ENCODE data around the gene INHBE. TPM values are rescaled to one million over a fixed set of nuclear protein-coding genes. Genes with fewer than 3 reads are reported as not detected.

The INHBE gene
- total and polyA plus RNA-seq, 2 experiments from 2014 or later: 5.6 to 29.0 TPM

GRCh38 chr12:57470286-57470969 lies 15.3 kb downstream of the INHBE start:
- H2AFZ ChIP-seq: no peak overlapping the region
- H3K9me3 Mint-ChIP-seq: no peaks in the 10 kb centered on the region
- H3K4me2 ChIP-seq: no peak overlapping the region
- DNase-seq (ENCODE audit: low spot score): no peak
- no peak overlapping the region for H3K4me3 ChIP-seq
- peaks cover 36% of the 10 kb centered on the region for H3K27me3 Mint-ChIP-seq (ENCODE audit: insufficient read depth, low read depth, poor library complexity)
- H3K79me2 ChIP-seq (replicated peaks; ENCODE audit: insufficient read depth): no peaks in the 10 kb centered on the region
- peaks cover 10% of the 10 kb centered on the region for H3K4me1 Mint-ChIP-seq
- H4K20me1 ChIP-seq (replicated peaks; ENCODE audit: insufficient read depth): no peaks in the 10 kb centered on the region
- no peak for ATAC-seq
- H3K27ac ChIP-seq (ENCODE audit: low read depth): no peak overlapping the region
- peaks cover 36% of the 10 kb centered on the region for H3K27me3 ChIP-seq (ENCODE audit: insufficient read depth)
- TF ChIP-seq ZNF331 (CRISPR knock-in tag; IDR thresholded peaks at IDR 0.05; ENCODE audit: low read depth): no peak
- no peak for TF ChIP-seq EZH2 (IDR thresholded peaks at IDR 0.05; ENCODE audit: low read depth, unreplicated experiment)
- no peak for TF ChIP-seq REST (IDR thresholded peaks at IDR 0.05; ENCODE audit: unreplicated experiment)
- no peak for TF ChIP-seq CREB1 (CRISPR knock-in tag; IDR thresholded peaks at IDR 0.05; ENCODE audit: low read depth)
- TF ChIP-seq, protein P1, sequence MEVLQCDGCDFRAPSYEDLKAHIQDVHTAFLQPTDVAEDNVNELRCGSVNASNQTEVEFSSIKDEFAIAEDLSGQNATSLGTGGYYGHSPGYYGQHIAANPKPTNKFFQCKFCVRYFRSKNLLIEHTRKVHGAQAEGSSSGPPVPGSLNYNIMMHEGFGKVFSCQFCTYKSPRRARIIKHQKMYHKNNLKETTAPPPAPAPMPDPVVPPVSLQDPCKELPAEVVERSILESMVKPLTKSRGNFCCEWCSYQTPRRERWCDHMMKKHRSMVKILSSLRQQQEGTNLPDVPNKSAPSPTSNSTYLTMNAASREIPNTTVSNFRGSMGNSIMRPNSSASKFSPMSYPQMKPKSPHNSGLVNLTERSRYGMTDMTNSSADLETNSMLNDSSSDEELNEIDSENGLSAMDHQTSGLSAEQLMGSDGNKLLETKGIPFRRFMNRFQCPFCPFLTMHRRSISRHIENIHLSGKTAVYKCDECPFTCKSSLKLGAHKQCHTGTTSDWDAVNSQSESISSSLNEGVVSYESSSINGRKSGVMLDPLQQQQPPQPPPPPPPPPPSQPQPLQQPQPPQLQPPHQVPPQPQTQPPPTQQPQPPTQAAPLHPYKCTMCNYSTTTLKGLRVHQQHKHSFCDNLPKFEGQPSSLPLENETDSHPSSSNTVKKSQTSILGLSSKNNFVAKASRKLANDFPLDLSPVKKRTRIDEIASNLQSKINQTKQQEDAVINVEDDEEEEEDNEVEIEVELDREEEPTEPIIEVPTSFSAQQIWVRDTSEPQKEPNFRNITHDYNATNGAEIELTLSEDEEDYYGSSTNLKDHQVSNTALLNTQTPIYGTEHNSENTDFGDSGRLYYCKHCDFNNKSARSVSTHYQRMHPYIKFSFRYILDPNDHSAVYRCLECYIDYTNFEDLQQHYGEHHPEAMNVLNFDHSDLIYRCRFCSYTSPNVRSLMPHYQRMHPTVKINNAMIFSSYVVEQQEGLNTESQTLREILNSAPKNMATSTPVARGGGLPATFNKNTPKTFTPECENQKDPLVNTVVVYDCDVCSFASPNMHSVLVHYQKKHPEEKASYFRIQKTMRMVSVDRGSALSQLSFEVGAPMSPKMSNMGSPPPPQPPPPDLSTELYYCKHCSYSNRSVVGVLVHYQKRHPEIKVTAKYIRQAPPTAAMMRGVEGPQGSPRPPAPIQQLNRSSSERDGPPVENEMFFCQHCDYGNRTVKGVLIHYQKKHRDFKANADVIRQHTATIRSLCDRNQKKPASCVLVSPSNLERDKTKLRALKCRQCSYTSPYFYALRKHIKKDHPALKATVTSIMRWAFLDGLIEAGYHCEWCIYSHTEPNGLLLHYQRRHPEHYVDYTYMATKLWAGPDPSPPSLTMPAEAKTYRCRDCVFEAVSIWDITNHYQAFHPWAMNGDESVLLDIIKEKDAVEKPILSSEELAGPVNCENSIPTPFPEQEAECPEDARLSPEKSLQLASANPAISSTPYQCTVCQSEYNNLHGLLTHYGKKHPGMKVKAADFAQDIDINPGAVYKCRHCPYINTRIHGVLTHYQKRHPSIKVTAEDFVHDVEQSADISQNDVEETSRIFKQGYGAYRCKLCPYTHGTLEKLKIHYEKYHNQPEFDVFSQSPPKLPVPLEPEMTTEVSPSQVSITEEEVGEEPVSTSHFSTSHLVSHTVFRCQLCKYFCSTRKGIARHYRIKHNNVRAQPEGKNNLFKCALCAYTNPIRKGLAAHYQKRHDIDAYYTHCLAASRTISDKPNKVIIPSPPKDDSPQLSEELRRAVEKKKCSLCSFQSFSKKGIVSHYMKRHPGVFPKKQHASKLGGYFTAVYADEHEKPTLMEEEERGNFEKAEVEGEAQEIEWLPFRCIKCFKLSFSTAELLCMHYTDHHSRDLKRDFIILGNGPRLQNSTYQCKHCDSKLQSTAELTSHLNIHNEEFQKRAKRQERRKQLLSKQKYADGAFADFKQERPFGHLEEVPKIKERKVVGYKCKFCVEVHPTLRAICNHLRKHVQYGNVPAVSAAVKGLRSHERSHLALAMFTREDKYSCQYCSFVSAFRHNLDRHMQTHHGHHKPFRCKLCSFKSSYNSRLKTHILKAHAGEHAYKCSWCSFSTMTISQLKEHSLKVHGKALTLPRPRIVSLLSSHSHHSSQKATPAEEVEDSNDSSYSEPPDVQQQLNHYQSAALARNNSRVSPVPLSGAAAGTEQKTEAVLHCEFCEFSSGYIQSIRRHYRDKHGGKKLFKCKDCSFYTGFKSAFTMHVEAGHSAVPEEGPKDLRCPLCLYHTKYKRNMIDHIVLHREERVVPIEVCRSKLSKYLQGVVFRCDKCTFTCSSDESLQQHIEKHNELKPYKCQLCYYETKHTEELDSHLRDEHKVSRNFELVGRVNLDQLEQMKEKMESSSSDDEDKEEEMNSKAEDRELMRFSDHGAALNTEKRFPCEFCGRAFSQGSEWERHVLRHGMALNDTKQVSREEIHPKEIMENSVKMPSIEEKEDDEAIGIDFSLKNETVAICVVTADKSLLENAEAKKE (CRISPR knock-in tag; IDR thresholded peaks at IDR 0.05): no peak
- peaks cover 10% of the 10 kb centered on the region; the same call in 1 of the 2 replicates for H3K4me1 ChIP-seq (ENCODE audit: insufficient read depth)
- peaks cover 15% of the 10 kb centered on the region; the same call in 2 of the 3 replicates for H3K36me3 Mint-ChIP-seq (ENCODE audit: low read depth)
- H3F3A ChIP-seq (replicated peaks; ENCODE audit: low read depth): peaks cover 5% of the 10 kb centered on the region
- no peaks in the 10 kb centered on the region for H3K36me3 ChIP-seq (ENCODE audit: insufficient read depth)
- H3K4me3 Mint-ChIP-seq: no peak overlapping the region
- H3K9me2 ChIP-seq (ENCODE audit: insufficient read depth): no peaks in the 10 kb centered on the region
- no peak overlapping the region for H3K27ac Mint-ChIP-seq
